WI38 (cell line): Measurements from ENCODE around the gene POMT2.

Experiments
- H3K4me3 ChIP-seq: 2 replicates; pipeline ENCODE4 v1.5.1; 2011; ENCODE audit warnings: low read depth, mild to moderate bottlenecking, control low read depth, low read length
- CTCF ChIP-seq: IDR thresholded peaks from 2 replicates; pipeline ENCODE4 v1.5.1; 2012; ENCODE audit warnings: low read depth, mild to moderate bottlenecking, control low read depth, low read length

Gene POMT2

GRCh38 chr14:77242752-77243151 is 77.9 kb downstream of the POMT2 start:
- no peak overlapping the region for H3K4me3 ChIP-seq
- TF ChIP-seq CTCF, result no peak

GRCh38 chr14:77241955-77242354 is 78.7 kb downstream of the POMT2 start:
- no peak overlapping the region for H3K4me3 ChIP-seq
- no peak for TF ChIP-seq CTCF

GRCh38 chr14:77240336-77240915 is 80.3 kb downstream of the POMT2 start:
- H3K4me3 ChIP-seq, result no peak overlapping the region
- TF ChIP-seq CTCF, result no peak

- TF ChIP-seq CTCF, result no peak
Observed at GRCh38 chr14:77239412-77239811, 81.3 kb downstream of the POMT2 start.

GRCh38 chr14:77238996-77239395 is 81.7 kb downstream of the POMT2 start:
- TF ChIP-seq CTCF, result no peak
- no peak overlapping the region for H3K4me3 ChIP-seq

More at GRCh38 chr14:77239412-77239811, 81.3 kb downstream of the POMT2 start:
- H3K4me3 ChIP-seq, result no peak overlapping the region

GRCh38 chr14:77238356-77238755 is 82.3 kb downstream of the POMT2 start:
- H3K4me3 ChIP-seq, result no peak overlapping the region
- no peak for TF ChIP-seq CTCF

GRCh38 chr14:77236814-77237213 is 83.9 kb downstream of the POMT2 start:
- no peak overlapping the region for H3K4me3 ChIP-seq
- no peak for TF ChIP-seq CTCF
